Activated CD4-positive, alpha-beta T cell treated with anti-CD3 and anti-CD28 coated beads, Interleukin-2, amount 50 U/mL, for 4 hours (primary cell): ENCODE measurements around the gene SH3BGRL.

Experiments used
- DNase-seq, 2 experiments: peaks; one replicate each; pipeline ENCODE4 v3.0.0-alpha.2; 2020

Gene SH3BGRL

GRCh38 chrX:81201671-81202455, at the start of gene SH3BGRL, which contains the start of gene HMGN5:
SH3BGRL (plus strand) TSS chrX:81202102; CDS start chrX:81202201, 99 bp downstream.
HMGN5 (minus strand) TSS chrX:81201913; CDS start chrX:81121549, 80,364 bp downstream.
- DNase-seq, result peak; percentile 55 to 59

DNA sequence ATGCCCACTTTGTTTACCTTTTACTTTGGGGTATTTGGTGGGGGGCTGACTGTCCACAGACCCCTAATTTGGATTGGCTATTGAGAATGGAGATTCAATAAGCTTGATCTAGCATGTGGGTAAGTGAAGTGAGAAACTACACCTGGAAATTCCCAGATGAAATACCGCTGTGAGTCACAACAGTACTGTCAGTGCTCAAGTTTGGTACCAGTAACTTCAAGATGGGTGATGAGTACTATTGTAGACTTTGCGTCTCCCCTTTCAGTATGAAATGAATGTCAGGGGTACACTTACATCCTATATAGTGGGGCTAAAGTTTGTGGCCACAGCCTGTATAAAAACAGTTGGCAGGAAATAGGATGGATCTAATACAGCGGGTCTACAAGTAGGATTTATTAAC, 33.5 kb upstream of the SH3BGRL start:
- no peak for DNase-seq

DNA sequence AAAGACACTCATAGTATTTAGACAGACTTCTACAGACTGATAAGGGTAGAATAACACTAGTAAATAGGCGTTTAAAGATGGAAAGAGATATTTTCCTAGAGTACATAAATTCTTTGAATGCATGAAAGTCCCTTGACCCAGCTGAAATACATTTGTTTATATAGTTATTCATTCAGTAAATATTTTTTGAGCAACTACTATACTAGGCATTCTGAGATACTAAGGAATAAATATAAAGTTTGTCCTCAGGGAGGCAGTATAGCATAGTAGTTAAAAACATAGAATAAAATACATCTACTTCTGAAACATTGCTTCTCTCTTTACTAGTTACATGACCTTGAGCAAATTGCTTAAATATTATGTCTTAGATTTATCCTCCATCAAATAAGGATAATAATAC, 27.6 kb upstream of the SH3BGRL start:
- DNase-seq, result no peak

- no peak for DNase-seq
Observed at GRCh38 chrX:81195259-81195658, 6.6 kb upstream of the SH3BGRL start.

- peak; percentile 41 to 50 for DNase-seq
Observed at GRCh38 chrX:81195712-81196111, 6.2 kb upstream of the SH3BGRL start.

DNA sequence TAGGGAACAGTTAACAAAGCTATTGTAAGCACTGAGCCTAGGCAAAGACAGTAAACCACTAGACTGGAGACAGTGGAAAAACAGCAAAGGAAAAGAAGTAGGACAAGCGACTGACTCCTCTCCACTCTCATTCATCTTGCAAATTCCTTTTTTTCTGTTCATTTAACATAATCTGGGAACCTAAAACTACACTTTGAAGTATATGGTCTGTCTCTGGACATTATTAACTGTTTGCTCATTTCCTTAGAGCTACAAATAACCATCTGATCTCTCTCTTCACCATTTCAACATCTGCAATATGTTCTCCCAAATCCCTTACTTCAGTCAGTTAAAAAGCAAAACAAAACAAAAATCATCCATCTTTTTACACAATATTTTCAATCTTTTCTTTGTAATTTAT, 831 bp upstream of the SH3BGRL start:
- no peak for DNase-seq

- no peak for DNase-seq
Observed at GRCh38 chrX:81202456-81202819, 536 bp downstream of the SH3BGRL start.

DNA sequence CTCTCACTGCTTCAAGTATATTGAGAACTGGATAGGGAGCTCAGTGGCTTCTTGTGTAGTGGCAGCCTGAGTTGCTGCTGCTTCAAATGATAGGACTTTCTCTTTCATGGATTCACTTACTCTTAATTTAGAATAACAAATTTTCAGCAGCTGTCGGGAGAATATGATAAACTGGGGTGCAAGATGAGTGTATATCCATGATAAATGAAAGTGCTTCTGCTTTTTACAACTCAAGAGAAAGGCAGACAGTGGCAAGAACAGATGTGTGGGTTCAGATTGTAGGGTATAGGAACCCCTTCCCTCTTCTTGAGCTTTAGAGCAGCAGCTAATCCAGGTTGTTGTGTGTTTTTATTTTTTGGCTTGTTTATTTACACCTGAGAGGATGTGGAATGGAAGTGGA, 1.0 kb downstream of the SH3BGRL start:
- DNase-seq, result no peak

DNA sequence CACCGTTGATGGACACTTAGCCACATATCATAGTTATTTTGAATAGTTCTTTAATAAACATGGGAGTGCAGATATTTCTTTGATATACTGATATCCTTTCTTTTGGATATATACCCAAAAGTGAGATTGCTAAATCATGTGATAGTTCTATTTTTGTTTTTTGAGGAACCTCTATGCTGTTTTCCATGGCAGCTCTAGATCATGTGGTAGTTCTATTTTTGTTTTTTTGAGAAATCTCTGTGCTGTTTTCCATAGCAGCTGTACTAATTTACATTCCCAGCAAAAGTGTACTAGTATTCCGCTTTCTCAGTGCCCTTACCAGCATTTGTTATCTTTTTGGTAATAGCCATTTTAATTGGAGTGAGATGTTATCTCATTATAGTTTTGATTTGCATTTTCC, 3.6 kb downstream of the SH3BGRL start:
- no peak for DNase-seq

- no peak for DNase-seq
Observed at GRCh38 chrX:81206476-81206875, 4.6 kb downstream of the SH3BGRL start.

DNA sequence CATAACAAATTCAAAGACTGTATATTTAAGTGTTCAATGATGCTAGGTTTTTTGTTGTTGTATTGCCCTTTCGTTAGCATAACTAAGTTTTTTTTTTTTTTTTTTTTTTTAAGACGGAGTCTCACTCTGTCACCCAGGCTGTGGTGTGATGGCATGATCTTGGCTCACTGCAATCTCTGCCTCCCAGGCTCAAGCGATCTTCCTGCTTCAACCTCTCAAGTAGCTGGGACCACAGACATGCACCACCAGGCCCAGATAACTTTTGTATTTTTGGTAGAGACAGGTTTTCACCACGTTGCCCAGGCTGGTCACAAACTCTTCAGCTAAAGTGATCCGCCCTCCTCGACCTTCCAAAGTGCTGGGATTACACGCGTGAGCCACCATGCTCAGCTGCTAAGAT, 7.0 kb downstream of the SH3BGRL start:
- DNase-seq, result no peak

- no peak for DNase-seq
Observed at GRCh38 chrX:81215685-81216084, 13.8 kb downstream of the SH3BGRL start.

- DNase-seq, result no peak
Observed at GRCh38 chrX:81229229-81229628, 27.3 kb downstream of the SH3BGRL start.

DNA sequence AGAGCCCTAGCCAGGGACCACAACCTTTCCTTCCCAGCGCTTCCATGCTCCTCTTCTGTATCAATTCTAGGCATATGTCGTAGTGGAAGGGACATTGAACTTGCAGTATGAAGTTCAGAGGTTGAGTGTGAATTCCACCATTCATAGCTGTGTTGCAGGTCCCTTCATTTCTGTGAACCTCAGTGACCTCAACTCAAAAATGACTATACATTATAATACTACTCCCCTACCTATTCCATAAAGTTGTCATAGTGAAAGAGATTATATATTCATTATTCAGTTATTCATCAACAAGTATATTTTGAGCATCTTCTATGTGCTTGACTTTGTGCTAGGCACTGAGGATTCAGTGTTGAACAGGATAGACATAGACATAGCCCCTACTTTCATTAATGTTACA, 28.0 kb downstream of the SH3BGRL start:
- DNase-seq, result no peak

DNA sequence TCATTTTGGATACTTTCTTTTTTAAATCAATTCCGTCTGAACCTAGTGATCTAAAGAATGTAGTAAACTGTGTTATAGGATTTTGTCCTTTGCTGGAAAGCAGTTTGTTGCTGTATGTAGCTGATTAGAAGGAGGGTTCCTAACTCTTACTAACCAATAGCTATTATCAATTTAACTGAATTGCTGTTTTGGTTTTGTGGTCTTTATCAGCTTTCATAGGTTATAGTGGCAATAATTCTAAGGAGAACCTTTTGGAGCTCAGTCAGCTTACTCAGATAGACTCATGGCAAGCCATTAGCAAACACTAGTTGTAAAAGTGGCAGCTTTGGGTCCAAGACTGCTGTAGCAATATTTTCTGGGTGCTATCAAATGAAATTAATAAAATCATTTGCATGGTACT, 29.6 kb downstream of the SH3BGRL start:
- DNase-seq, result no peak

DNA sequence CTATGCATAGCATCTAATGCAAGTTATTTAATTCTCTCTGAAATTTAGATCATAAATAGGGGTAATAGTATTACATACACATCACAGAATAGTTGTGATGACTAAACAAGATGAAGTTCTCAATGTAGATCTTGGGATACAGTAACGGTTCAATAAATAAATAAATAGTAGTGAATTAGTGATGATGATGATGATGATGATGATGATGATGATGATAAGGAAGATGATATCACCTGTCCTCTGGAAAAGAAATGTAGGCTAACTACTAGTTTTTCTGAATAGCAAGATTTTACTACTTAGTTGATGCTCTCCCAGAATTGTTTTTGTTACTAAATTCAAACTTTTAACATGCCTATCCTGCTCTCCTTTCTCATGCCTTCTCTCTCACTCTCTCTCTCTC, 30.3 kb downstream of the SH3BGRL start:
- DNase-seq, result no peak

GRCh38 chrX:81237516-81237915, 35.6 kb downstream of the SH3BGRL start:
- no peak for DNase-seq

DNA sequence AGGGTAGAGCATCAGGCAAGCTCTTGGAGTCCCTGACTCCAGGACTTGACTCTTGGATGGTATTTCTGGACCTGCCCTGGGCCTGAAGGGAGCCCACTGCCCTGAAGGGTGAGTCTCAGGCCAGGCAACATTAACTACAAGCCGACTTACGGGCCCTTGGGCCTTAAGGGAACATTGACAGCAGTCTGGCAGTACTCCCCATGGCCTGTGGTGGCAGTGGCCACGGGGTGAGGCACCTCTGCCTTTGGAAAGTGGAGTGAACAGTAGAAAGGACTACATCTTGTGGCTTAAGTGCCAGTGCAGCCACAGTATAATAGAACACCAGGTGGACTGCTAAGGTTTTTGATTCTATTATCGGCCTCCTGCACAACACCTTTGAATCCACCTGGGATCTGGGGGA, 36.3 kb downstream of the SH3BGRL start:
- no peak for DNase-seq

GRCh38 chrX:81240701-81241331, 38.9 kb downstream of the SH3BGRL start:
- no peak for DNase-seq

DNA sequence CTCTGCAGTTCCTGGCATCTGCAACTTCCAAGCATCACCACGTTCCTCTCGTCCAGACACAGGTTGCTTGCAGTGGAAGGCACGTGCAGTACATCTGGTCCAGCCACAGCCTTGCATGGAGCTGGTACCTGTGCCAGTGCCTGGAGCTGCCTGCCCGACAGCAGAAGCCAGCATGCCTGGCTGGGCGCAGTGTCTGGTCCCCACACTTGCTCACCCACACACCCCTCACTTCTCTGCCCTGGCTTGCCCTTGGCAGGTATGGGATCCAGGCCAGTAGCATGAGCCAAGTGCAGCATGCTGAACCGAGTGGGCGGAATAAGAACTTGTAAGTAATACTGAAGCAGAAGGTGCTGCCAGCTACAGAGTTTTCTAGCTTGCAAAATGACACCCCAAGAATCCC, 39.9 kb downstream of the SH3BGRL start:
- DNase-seq, result no peak

DNA sequence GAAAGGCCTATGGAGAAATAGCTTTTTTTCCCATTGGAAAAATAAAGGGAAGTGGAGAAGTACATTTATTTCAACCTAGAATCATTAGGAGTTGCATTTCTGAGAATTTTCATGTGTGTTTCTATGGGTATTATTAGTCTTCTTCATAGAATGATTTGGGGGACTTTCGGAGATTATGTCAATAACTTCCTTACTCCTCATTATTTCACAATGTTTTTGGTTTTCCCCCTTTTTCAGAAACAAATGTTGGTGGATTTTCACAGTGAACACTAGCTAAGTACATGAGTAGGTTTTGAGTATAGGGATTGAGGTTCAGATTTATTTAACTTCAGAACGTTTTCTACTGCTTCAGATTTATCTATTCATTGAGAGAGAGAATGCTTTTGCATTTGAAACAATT, 54.0 kb downstream of the SH3BGRL start:
- DNase-seq, result no peak

DNA sequence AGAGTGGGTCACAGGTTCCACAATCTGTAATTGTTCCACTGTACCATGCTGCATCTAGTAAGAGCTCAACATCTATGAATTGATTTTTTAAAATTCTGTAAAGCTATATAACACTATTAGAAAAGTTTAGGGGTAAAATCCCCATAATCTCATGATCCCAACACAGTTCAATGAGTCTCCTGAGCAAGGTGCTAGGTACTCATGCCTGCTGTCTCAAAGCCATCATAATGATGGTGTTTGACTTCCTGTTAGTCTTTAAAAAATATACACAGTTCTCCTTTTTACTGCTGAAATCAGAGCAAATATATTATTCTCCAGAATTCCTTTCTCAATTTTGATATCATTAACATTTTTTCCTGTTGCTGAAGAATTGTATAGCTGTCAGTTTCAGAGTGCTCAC, 55.9 kb downstream of the SH3BGRL start:
- DNase-seq, result no peak

- no peak for DNase-seq
Observed at GRCh38 chrX:81259020-81259713, 57.3 kb downstream of the SH3BGRL start.
